ENCODE measurements around the gene CACNA1C. TPM values are rescaled to one million over a fixed set of nuclear protein-coding genes. Genes with fewer than 3 reads are reported as not detected.

CACNA1C gene
- total and polyA plus RNA-seq, 4 donors = 14.8 to 22.2 (median 18.3) TPM

GRCh38 chr12:2461046-2461445, 408.3 kb downstream of the CACNA1C start:
- Histone ChIP-seq H3K4me3 (ENCODE audit: low read depth, low read length) (no peak overlapping the region), H3K27me3 (ENCODE audit: control insufficient read depth, insufficient read depth, low read length) (no peaks in the 10 kb centered on the region), H3K4me1 (ENCODE audit: control insufficient read depth, insufficient read depth, low read length) (peaks cover 7% of the 10 kb centered on the region), H3K9me3 (ENCODE audit: control insufficient read depth, insufficient read depth, low read length) (no peaks in the 10 kb centered on the region), H3K27ac (ENCODE audit: low read depth, low read length) (no peak overlapping the region), H3K36me3 (ENCODE audit: control insufficient read depth, insufficient read depth, low read length) (peaks cover 19% of the 10 kb centered on the region)
- no peak for DNase-seq (ENCODE audit: low read depth in 4 of 6, low spot score in 6 of 6)
- WGBS (ENCODE audit: insufficient coverage) = 95% methylated on average over 4 of the region's 4 CpGs

GRCh38 chr12:2461645-2462044, 408.9 kb downstream of the CACNA1C start:
- DNase-seq (ENCODE audit: low read depth in 4 of 6, low spot score in 6 of 6) = no peak
- Histone ChIP-seq H3K27me3 (ENCODE audit: control insufficient read depth, insufficient read depth, low read length) (no peaks in the 10 kb centered on the region), H3K27ac (ENCODE audit: low read depth, low read length) (no peak overlapping the region), H3K36me3 (ENCODE audit: control insufficient read depth, insufficient read depth, low read length) (peaks cover 17% of the 10 kb centered on the region), H3K4me3 (ENCODE audit: low read depth, low read length) (no peak overlapping the region), H3K4me1 (ENCODE audit: control insufficient read depth, insufficient read depth, low read length) (peaks cover 7% of the 10 kb centered on the region), H3K9me3 (ENCODE audit: control insufficient read depth, insufficient read depth, low read length) (no peaks in the 10 kb centered on the region)
- 88% methylated on average over 12 of the region's 12 CpGs for WGBS (ENCODE audit: insufficient coverage)

- H3K27me3 ChIP-seq (ENCODE audit: control insufficient read depth, insufficient read depth, low read length) = no peaks in the 10 kb centered on the region
- peaks cover 18% of the 10 kb centered on the region for H3K36me3 ChIP-seq (ENCODE audit: control insufficient read depth, insufficient read depth, low read length)
- no peaks in the 10 kb centered on the region for H3K9me3 ChIP-seq (ENCODE audit: control insufficient read depth, insufficient read depth, low read length)
- peaks cover 4% of the 10 kb centered on the region for H3K4me1 ChIP-seq (ENCODE audit: control insufficient read depth, insufficient read depth, low read length)
- WGBS (ENCODE audit: insufficient coverage) = 91% methylated on average over 10 of the region's 14 CpGs
- H3K27ac ChIP-seq (ENCODE audit: low read depth, low read length) = no peak overlapping the region
- DNase-seq (ENCODE audit: low read depth in 4 of 6, low spot score in 6 of 6) = no peak
- H3K4me3 ChIP-seq (ENCODE audit: low read depth, low read length) = no peak overlapping the region
These were observed 409.3 kb downstream of the CACNA1C start for GRCh38 chr12:2462087-2462486.

GRCh38 chr12:2463719-2464118, 410.9 kb downstream of the CACNA1C start:
- Histone ChIP-seq H3K4me3 (ENCODE audit: low read depth, low read length) (no peak overlapping the region), H3K9me3 (ENCODE audit: control insufficient read depth, insufficient read depth, low read length) (no peaks in the 10 kb centered on the region), H3K27me3 (ENCODE audit: control insufficient read depth, insufficient read depth, low read length) (no peaks in the 10 kb centered on the region), H3K36me3 (ENCODE audit: control insufficient read depth, insufficient read depth, low read length) (peaks cover 20% of the 10 kb centered on the region), H3K27ac (ENCODE audit: low read depth, low read length) (no peak overlapping the region), H3K4me1 (ENCODE audit: control insufficient read depth, insufficient read depth, low read length) (no peaks in the 10 kb centered on the region)
- WGBS (ENCODE audit: insufficient coverage) = 80% methylated on average over 2 of the region's 5 CpGs
- no peak for DNase-seq (ENCODE audit: low read depth in 4 of 6, low spot score in 6 of 6)

GRCh38 chr12:2465681-2466080, 412.9 kb downstream of the CACNA1C start:
- no peak overlapping the region for H3K4me3 ChIP-seq (ENCODE audit: low read depth, low read length)
- H3K27ac ChIP-seq (ENCODE audit: low read depth, low read length) = no peak overlapping the region
- H3K4me1 ChIP-seq (ENCODE audit: control insufficient read depth, insufficient read depth, low read length) = no peaks in the 10 kb centered on the region
- no peaks in the 10 kb centered on the region for H3K9me3 ChIP-seq (ENCODE audit: control insufficient read depth, insufficient read depth, low read length)
- 70% methylated on average over 10 of the region's 10 CpGs for WGBS (ENCODE audit: insufficient coverage)
- H3K27me3 ChIP-seq (ENCODE audit: control insufficient read depth, insufficient read depth, low read length) = no peaks in the 10 kb centered on the region
- DNase-seq (ENCODE audit: low read depth in 4 of 6, low spot score in 6 of 6) = no peak
- H3K36me3 ChIP-seq (ENCODE audit: control insufficient read depth, insufficient read depth, low read length) = peaks cover 20% of the 10 kb centered on the region

- Histone ChIP-seq H3K27ac (ENCODE audit: low read depth, low read length) (no peak overlapping the region), H3K36me3 (ENCODE audit: control insufficient read depth, insufficient read depth, low read length) (peaks cover 20% of the 10 kb centered on the region), H3K27me3 (ENCODE audit: control insufficient read depth, insufficient read depth, low read length) (no peaks in the 10 kb centered on the region), H3K4me3 (ENCODE audit: low read depth, low read length) (no peak overlapping the region), H3K4me1 (ENCODE audit: control insufficient read depth, insufficient read depth, low read length) (no peaks in the 10 kb centered on the region), H3K9me3 (ENCODE audit: control insufficient read depth, insufficient read depth, low read length) (no peaks in the 10 kb centered on the region)
- DNase-seq (ENCODE audit: low read depth in 4 of 6, low spot score in 6 of 6) = no peak
- 76% methylated on average over 3 of the region's 3 CpGs for WGBS (ENCODE audit: insufficient coverage)
These were observed 413.4 kb downstream of the CACNA1C start for GRCh38 chr12:2466211-2466610.

GRCh38 chr12:2467447-2468195, 414.8 kb downstream of the CACNA1C start:
- no peaks in the 10 kb centered on the region for H3K9me3 ChIP-seq (ENCODE audit: control insufficient read depth, insufficient read depth, low read length)
- H3K4me1 ChIP-seq (ENCODE audit: control insufficient read depth, insufficient read depth, low read length) = no peaks in the 10 kb centered on the region
- no peak overlapping the region for H3K27ac ChIP-seq (ENCODE audit: low read depth, low read length)
- H3K27me3 ChIP-seq (ENCODE audit: control insufficient read depth, insufficient read depth, low read length) = no peaks in the 10 kb centered on the region
- DNase-seq (ENCODE audit: low read depth in 4 of 6, low spot score in 6 of 6) = no peak
- peaks cover 12% of the 10 kb centered on the region for H3K36me3 ChIP-seq (ENCODE audit: control insufficient read depth, insufficient read depth, low read length)
- whole genome bisulfite sequencing (ENCODE audit: insufficient coverage) = 94% methylated on average over 10 of the region's 17 CpGs
- no peak overlapping the region for H3K4me3 ChIP-seq (ENCODE audit: low read depth, low read length)

GRCh38 chr12:2475984-2476383, 423.2 kb downstream of the CACNA1C start:
- Histone ChIP-seq H3K27ac (ENCODE audit: low read depth, low read length) (no peak overlapping the region), H3K4me3 (ENCODE audit: low read depth, low read length) (no peak overlapping the region), H3K36me3 (ENCODE audit: control insufficient read depth, insufficient read depth, low read length) (no peaks in the 10 kb centered on the region), H3K4me1 (ENCODE audit: control insufficient read depth, insufficient read depth, low read length) (no peaks in the 10 kb centered on the region), H3K9me3 (ENCODE audit: control insufficient read depth, insufficient read depth, low read length) (no peaks in the 10 kb centered on the region), H3K27me3 (ENCODE audit: control insufficient read depth, insufficient read depth, low read length) (no peaks in the 10 kb centered on the region)
- no peak for DNase-seq (ENCODE audit: low read depth in 4 of 6, low spot score in 6 of 6)
- WGBS (ENCODE audit: insufficient coverage) = 94% methylated on average over 3 of the region's 5 CpGs

- no peaks in the 10 kb centered on the region for H3K4me1 ChIP-seq (ENCODE audit: control insufficient read depth, insufficient read depth, low read length)
- H3K27me3 ChIP-seq (ENCODE audit: control insufficient read depth, insufficient read depth, low read length) = no peaks in the 10 kb centered on the region
- WGBS (ENCODE audit: insufficient coverage) = 85% methylated on average over 5 of the region's 8 CpGs
- no peak overlapping the region for H3K4me3 ChIP-seq (ENCODE audit: low read depth, low read length)
- DNase-seq (ENCODE audit: low read depth in 4 of 6, low spot score in 6 of 6) = no peak
- peaks cover 3% of the 10 kb centered on the region for H3K36me3 ChIP-seq (ENCODE audit: control insufficient read depth, insufficient read depth, low read length)
- H3K9me3 ChIP-seq (ENCODE audit: control insufficient read depth, insufficient read depth, low read length) = no peaks in the 10 kb centered on the region
- H3K27ac ChIP-seq (ENCODE audit: low read depth, low read length) = no peak overlapping the region
These were observed 424.4 kb downstream of the CACNA1C start for GRCh38 chr12:2477009-2477766.
